HUES48 (cell line): ENCODE data around the gene DHRSX.

ENCODE experiments used
- H3K27ac ChIP-seq: one replicate; pipeline ENCODE4 v1.7.0; 2013; ENCODE audit warnings: low read depth, low read length, inconsistent platforms
- H3K27me3 ChIP-seq: 2 replicates; pipeline ENCODE4 v1.6.1; 2013; ENCODE audit warnings: mild to moderate bottlenecking, low read length; ENCODE audit not compliant: control insufficient read depth, insufficient read depth
- H3K36me3 ChIP-seq: 2 replicates; pipeline ENCODE4 v1.6.1; 2013; ENCODE audit warnings: low read length; ENCODE audit not compliant: control insufficient read depth, insufficient read depth
- H3K4me1 ChIP-seq: 2 replicates; pipeline ENCODE4 v1.6.1; 2013; ENCODE audit warnings: mild to moderate bottlenecking, low read length; ENCODE audit not compliant: control insufficient read depth, insufficient read depth
- H3K4me3 ChIP-seq: 2 replicates; pipeline ENCODE4 v1.5.1; 2013; ENCODE audit warnings: mild to moderate bottlenecking, low read depth, low read length
- H3K9ac ChIP-seq: 2 replicates; pipeline ENCODE4 v1.6.1; 2013; ENCODE audit warnings: mild to moderate bottlenecking, low read depth, low read length, moderate library complexity
- H3K9me3 ChIP-seq: 2 replicates; pipeline ENCODE4 v1.6.1; 2013; ENCODE audit warnings: low read length; ENCODE audit not compliant: control insufficient read depth, insufficient read depth

DHRSX gene

GRCh38 chrX:2503591-2504500 is 3.1 kb upstream of the DHRSX start:
- H3K27ac ChIP-seq, result no peak overlapping the region

GRCh38 chrX:2502668-2503519 is 2.1 kb upstream of the DHRSX start:
- no peaks in the 10 kb centered on the region for H3K27me3 ChIP-seq
- H3K36me3 ChIP-seq, result peaks cover 5% of the 10 kb centered on the region
- no peak overlapping the region for H3K4me3 ChIP-seq
- no peaks in the 10 kb centered on the region for H3K9me3 ChIP-seq
- H3K9ac ChIP-seq, result no peak overlapping the region
- peaks cover 14% of the 10 kb centered on the region for H3K4me1 ChIP-seq
- H3K27ac ChIP-seq, result no peak overlapping the region

More at GRCh38 chrX:2503591-2504500, 3.1 kb upstream of the DHRSX start:
- no peak overlapping the region for H3K9ac ChIP-seq
- H3K4me3 ChIP-seq, result no peak overlapping the region
- no peaks in the 10 kb centered on the region for H3K27me3 ChIP-seq
- H3K4me1 ChIP-seq, result peaks cover 5% of the 10 kb centered on the region
- H3K9me3 ChIP-seq, result no peaks in the 10 kb centered on the region
- no peaks in the 10 kb centered on the region for H3K36me3 ChIP-seq

DNA sequence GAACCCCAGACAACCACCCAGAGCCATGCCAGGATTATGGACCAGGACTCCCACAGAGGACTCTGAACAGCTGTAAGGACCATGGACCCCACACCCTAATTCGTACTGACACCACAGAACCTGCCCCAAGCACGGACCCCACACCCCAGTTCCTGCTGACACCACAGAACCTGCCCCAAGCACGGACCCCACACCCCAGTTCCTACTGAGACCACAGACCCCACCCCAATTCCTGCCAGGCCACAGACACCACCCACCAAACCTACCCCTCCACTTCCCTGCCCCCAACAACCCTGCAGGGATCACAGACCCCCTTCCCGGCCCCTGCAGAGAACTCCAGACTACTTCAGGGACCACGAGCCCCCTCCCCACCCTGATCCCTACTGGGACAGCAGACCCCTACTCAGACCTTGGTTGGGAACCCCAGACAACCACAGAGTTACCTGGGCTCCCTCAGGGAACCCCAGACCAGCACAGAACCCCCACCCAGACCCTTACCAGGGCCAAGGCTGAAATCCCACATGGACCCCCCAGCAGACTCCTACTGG is 1.4 kb upstream of the DHRSX start:
- H3K4me3 ChIP-seq, result no peak overlapping the region
- peaks cover 21% of the 10 kb centered on the region for H3K4me1 ChIP-seq
- peaks cover 12% of the 10 kb centered on the region for H3K36me3 ChIP-seq
- no peak overlapping the region for H3K9ac ChIP-seq
- H3K27ac ChIP-seq, result no peak overlapping the region
- no peaks in the 10 kb centered on the region for H3K9me3 ChIP-seq
- no peaks in the 10 kb centered on the region for H3K27me3 ChIP-seq

GRCh38 chrX:2501559-2502102 is 855 bp upstream of the DHRSX start:
- peaks cover 22% of the 10 kb centered on the region for H3K4me1 ChIP-seq
- H3K27me3 ChIP-seq, result no peaks in the 10 kb centered on the region
- H3K9me3 ChIP-seq, result no peaks in the 10 kb centered on the region
- no peak overlapping the region for H3K4me3 ChIP-seq
- H3K27ac ChIP-seq, result no peak overlapping the region
- no peak overlapping the region for H3K9ac ChIP-seq
- H3K36me3 ChIP-seq, result peaks cover 16% of the 10 kb centered on the region

- H3K36me3 ChIP-seq, result peaks cover 28% of the 10 kb centered on the region
- H3K9me3 ChIP-seq, result no peaks in the 10 kb centered on the region
- peak overlapping the region; percentile 94 for H3K27ac ChIP-seq
- H3K4me3 ChIP-seq, result peak overlapping the region; percentile 85
- peak overlapping the region; percentile 79 for H3K9ac ChIP-seq
- H3K4me1 ChIP-seq, result peaks cover 29% of the 10 kb centered on the region
- H3K27me3 ChIP-seq, result no peaks in the 10 kb centered on the region
Observed at GRCh38 chrX:2500091-2500802, 529 bp downstream of the DHRSX start.

GRCh38 chrX:2499507-2499906 is 1.3 kb downstream of the DHRSX start:
- peak overlapping the region; percentile 94 for H3K27ac ChIP-seq
- peak overlapping the region; percentile 85 for H3K4me3 ChIP-seq
- peaks cover 29% of the 10 kb centered on the region for H3K4me1 ChIP-seq
- no peaks in the 10 kb centered on the region for H3K27me3 ChIP-seq
- H3K9ac ChIP-seq, result peak overlapping the region; percentile 79
- H3K36me3 ChIP-seq, result peaks cover 29% of the 10 kb centered on the region
- no peaks in the 10 kb centered on the region for H3K9me3 ChIP-seq

DNA sequence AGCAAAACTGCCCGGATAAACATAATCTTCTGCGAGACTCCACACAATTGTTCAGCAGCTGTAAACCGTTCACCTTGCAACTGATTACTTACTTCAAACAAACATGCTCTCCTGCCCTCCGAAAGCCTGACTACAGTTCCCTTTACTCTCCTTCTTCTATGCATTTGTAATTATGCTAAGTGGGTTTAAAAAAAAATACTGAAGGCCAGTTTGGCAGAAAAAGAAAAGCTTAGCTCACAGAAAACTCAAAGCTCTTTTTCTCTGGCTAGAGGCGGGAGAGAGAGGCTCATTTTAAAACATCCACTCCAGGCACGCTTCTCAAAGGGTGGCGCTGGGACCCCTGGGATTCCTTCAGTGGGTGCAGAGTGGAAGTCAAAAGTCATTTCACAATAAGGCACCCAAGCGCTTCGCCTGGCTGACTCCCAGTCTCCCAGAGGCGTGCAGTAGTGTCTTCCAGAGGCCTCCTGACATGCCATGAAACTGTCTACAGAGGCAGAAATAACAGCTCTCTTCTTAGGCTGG is 1.9 kb downstream of the DHRSX start:
- Histone ChIP-seq H3K36me3 (peaks cover 31% of the 10 kb centered on the region), H3K4me3 (peak overlapping the region; percentile 85), H3K9ac (peak overlapping the region; percentile 39), H3K27me3 (no peaks in the 10 kb centered on the region), H3K27ac (peak overlapping the region; percentile 94), H3K9me3 (no peaks in the 10 kb centered on the region), H3K4me1 (peaks cover 29% of the 10 kb centered on the region)

- Histone ChIP-seq H3K27ac (peak overlapping the region; percentile 94), H3K27me3 (no peaks in the 10 kb centered on the region), H3K4me1 (peaks cover 29% of the 10 kb centered on the region), H3K4me3 (peak overlapping the region; percentile 85), H3K9ac (peak overlapping the region; percentile 39), H3K36me3 (peaks cover 31% of the 10 kb centered on the region), H3K9me3 (no peaks in the 10 kb centered on the region)
Observed at GRCh38 chrX:2497961-2498780, 2.6 kb downstream of the DHRSX start.

- Histone ChIP-seq H3K27me3 (no peaks in the 10 kb centered on the region), H3K4me3 (no peak overlapping the region), H3K27ac (no peak overlapping the region), H3K9ac (no peak overlapping the region), H3K4me1 (peaks cover 29% of the 10 kb centered on the region), H3K36me3 (peaks cover 44% of the 10 kb centered on the region), H3K9me3 (no peaks in the 10 kb centered on the region)
Observed at GRCh38 chrX:2495595-2495994, 5.2 kb downstream of the DHRSX start.
